COLO668 (cell line): Measurements from ENCODE around the gene ARID3C.

ENCODE experiments used
- DNase-seq: peaks from one replicate; lab custom pipeline; 2025; ENCODE audit not compliant: unreplicated experiment; lab: John Stamatoyannopoulos, UW

Gene ARID3C

GRCh38 chr9:34633166-34633565 is 4.3 kb upstream of the ARID3C start:
- DNase-seq, result no peak

GRCh38 chr9:34630402-34631154 is 1.7 kb upstream of the ARID3C start:
- no peak for DNase-seq

- no peak for DNase-seq
Measured at GRCh38 chr9:34629491-34629808, 584 bp upstream of the ARID3C start.

GRCh38 chr9:34627716-34628655 is 880 bp downstream of the ARID3C start:
- DNase-seq, result no peak

GRCh38 chr9:34625186-34625486 is 3.7 kb downstream of the ARID3C start:
- DNase-seq, result no peak

- no peak for DNase-seq
Measured at GRCh38 chr9:34624475-34625185, 4.2 kb downstream of the ARID3C start.

GRCh38 chr9:34623374-34624235 is 5.3 kb downstream of the ARID3C start:
- DNase-seq, result no peak

- peak; percentile 90 for DNase-seq
Measured at GRCh38 chr9:34620061-34620994, 8.5 kb downstream of the ARID3C start, which contains the start of gene DCTN3. DCTN3 (minus strand) TSS chr9:34620495; CDS start chr9:34620464, 31 bp downstream.

- no peak for DNase-seq
Measured at GRCh38 chr9:34615132-34615531, 13.7 kb downstream of the ARID3C start.

GRCh38 chr9:34612788-34613390 is 16.0 kb downstream of the ARID3C start:
- peak; percentile 73 for DNase-seq

GRCh38 chr9:34611811-34612787 is 16.8 kb downstream of the ARID3C start, which contains the start of gene RPP25L:
RPP25L (minus strand) TSS chr9:34612097; CDS start chr9:34611296, 801 bp downstream.
- DNase-seq, result peak; percentile 94

- no peak for DNase-seq
Measured at GRCh38 chr9:34611251-34611810, 17.5 kb downstream of the ARID3C start.

- no peak for DNase-seq
Measured at GRCh38 chr9:34610434-34611206, 18.2 kb downstream of the ARID3C start.

GRCh38 chr9:34607331-34607730 is 21.5 kb downstream of the ARID3C start:
- DNase-seq, result no peak

- DNase-seq, result peak; percentile 34
Measured at GRCh38 chr9:34606905-34607304, 22.0 kb downstream of the ARID3C start.

- DNase-seq, result no peak
Measured at GRCh38 chr9:34606190-34606589, 22.7 kb downstream of the ARID3C start.
